ENCODE measurements around the gene DCST1. TPM values are rescaled to one million over a fixed set of nuclear protein-coding genes. Genes with fewer than 3 reads are reported as not detected.

DCST1 gene
- total and polyA plus RNA-seq, 2 of the 8 experiments (the other 6 are each of a cell fraction or from before 2014, with no cell fraction given): not detected

DNA sequence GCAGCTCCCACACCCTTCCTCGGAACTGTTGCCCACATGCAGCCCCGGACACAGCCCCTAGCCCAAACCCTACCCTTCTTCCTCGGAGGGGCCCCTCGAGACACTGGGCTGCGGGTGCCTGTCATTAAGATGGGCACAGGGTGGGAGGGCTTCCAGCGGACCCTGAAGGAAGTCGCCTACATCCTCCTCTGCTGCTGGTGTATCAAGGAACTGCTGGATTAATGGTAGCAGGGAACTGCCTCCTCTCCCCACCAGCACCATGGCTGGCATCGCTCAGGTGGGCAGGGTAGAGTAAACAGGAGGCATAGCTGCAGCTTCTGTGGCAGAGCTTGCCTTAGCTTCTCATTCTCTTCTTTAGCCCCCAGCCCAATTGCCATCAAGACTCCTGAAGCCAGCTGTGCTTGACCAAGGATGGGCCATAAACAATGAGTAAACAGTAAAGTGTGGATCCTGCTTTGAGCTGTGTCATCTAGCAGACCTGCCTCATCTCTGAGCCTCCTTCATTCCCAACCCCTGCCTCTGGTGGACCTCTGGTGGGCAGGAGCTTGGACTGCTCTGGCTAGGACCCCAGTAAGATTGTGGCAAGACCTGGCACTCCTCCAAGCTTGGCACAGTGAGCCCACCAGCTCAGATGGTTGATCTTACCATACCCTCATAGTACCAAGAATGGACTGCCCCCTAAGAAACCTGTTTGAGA lies 39.9 kb upstream of the DCST1 start, which contains the start of gene LENEP:
Gene LENEP, plus strand, starts transcription at position 15 of the 697 bp plus-strand sequence. Its CDS starts 22 bp downstream, at position 37.
- peaks cover 0 to 7% (median 4%) of the 10 kb centered on the region in 4 experiments; a peak in 3 of 7 replicates for H3K4me1 ChIP-seq (replicated peaks in 1 of 4; ENCODE audit: control insufficient read depth in 3 of 4, insufficient read depth in 4 of 4, low read length in 3 of 4)
- peaks cover 0 to 9% of the 10 kb centered on the region in 2 experiments; a peak in 1 of 4 replicates for H3K79me2 ChIP-seq (ENCODE audit: control insufficient read depth in 1 of 2, insufficient read depth in 2 of 2, low read length in 2 of 2)
- no peak within 1 kb of the TSS for H3K56ac ChIP-seq (replicated peaks; ENCODE audit: insufficient read length, low read depth, low read length)
- H4K8ac ChIP-seq (ENCODE audit: extremely low read depth, insufficient read depth, low read length): no peak within 1 kb of the TSS; the same call in 1 of the 2 replicates
- H2BK12ac ChIP-seq (ENCODE audit: low read depth, low read length): 0 out of 2 replicates have a peak within 1 kb of the TSS, but pooled peaks have one; percentile 17
- H2BK5ac ChIP-seq (ENCODE audit: low read depth, low read length): no peak within 1 kb of the TSS; the same call in 1 of the 2 replicates
- no peak for DNase-seq (ENCODE audit: low read depth in 1 of 2, low spot score in 2 of 2)
- no peak within 1 kb of the TSS for H3K4me3 ChIP-seq (ENCODE audit: extremely low read depth in 1 of 4, insufficient read depth in 2 of 4, low read depth in 3 of 4, low read length in 4 of 4)
- H2BK20ac ChIP-seq (ENCODE audit: low read length): no peak within 1 kb of the TSS
- H2BK120ac ChIP-seq (replicated peaks; ENCODE audit: low read depth, low read length): no peak within 1 kb of the TSS
- CTCF ChIA-PET (ENCODE audit: partially characterized antibody): interaction anchor here (0.8 to 14.0 kb wide), 17 partner anchors 10 to 179 kb away, joined by 3 to 334 read pairs (median 7); partner anchors contain the start of genes ADAM15, CKS1B, EFNA4 and FLAD1
- 0 out of 2 replicates have a peak, but pooled peaks cover 4% of the 10 kb centered on the region for H3K79me1 ChIP-seq (ENCODE audit: low read depth, low read length)
- H3K18ac ChIP-seq (ENCODE audit: extremely low read depth, low read length): no peak within 1 kb of the TSS
- H2AK5ac ChIP-seq (ENCODE audit: low read depth, low read length): no peak within 1 kb of the TSS; the same call in 1 of the 2 replicates
- H3K27ac ChIP-seq (ENCODE audit: low read depth, low read length): peak within 1 kb of the TSS; percentile 58; the same call in 1 of the 2 replicates
- no peak within 1 kb of the TSS for H4K5ac ChIP-seq (ENCODE audit: insufficient read length, low read depth, low read length)
- H2BK15ac ChIP-seq (ENCODE audit: low read length): no peak within 1 kb of the TSS
- H3K9ac ChIP-seq (replicated peaks in 1 of 4; ENCODE audit: extremely low read depth in 1 of 4, low read depth in 3 of 4, low read length in 3 of 4): peak within 1 kb of the TSS in 2 of 4 experiments; percentile 12 to 50; a peak in 2 of 7 replicates
- peaks cover 5 to 25% (median 19%) of the 10 kb centered on the region in 4 experiments for H3K36me3 ChIP-seq (ENCODE audit: control insufficient read depth in 2 of 4, insufficient read depth in 4 of 4, low read length in 3 of 4)
- H3K14ac ChIP-seq (ENCODE audit: insufficient read length): no peak within 1 kb of the TSS
- peaks cover 3 to 10% of the 10 kb centered on the region in 2 experiments for H4K20me1 ChIP-seq (replicated peaks in 1 of 2; ENCODE audit: control insufficient read depth in 1 of 2, insufficient read depth in 2 of 2, low read length in 2 of 2)
- no peak within 1 kb of the TSS for H2AFZ ChIP-seq (ENCODE audit: low read length)
- no peak within 1 kb of the TSS for H3K4me2 ChIP-seq (ENCODE audit: insufficient read depth in 1 of 2, low read depth in 2 of 2, low read length in 2 of 2)
- WGBS, 2 experiments (ENCODE audit: extremely low coverage in 1 of 2, insufficient coverage in 1 of 2, insufficient read length in 1 of 2, insufficient replicate concordance in 2 of 2, low coverage in 1 of 2, low lambda C conversion rate in 2 of 2, missing lambda C conversion rate in 1 of 2): 87% methylated on average over 8 of the region's 8 CpGs; no CpG with 5 or more reads in 1 of the 2 experiments
- H3K4ac ChIP-seq (replicated peaks; ENCODE audit: insufficient read length, low read depth, low read length): no peak within 1 kb of the TSS
- H3K27me3 ChIP-seq (replicated peaks in 1 of 4; ENCODE audit: control insufficient read depth in 3 of 4, extremely low read depth in 1 of 4, insufficient read depth in 3 of 4, low read length in 3 of 4): no peaks in the 10 kb centered on the region
- no peak within 1 kb of the TSS for H4K91ac ChIP-seq (replicated peaks; ENCODE audit: insufficient read length, low read length)
- TF ChIP-seq CHD2 (IDR thresholded peaks at IDR 0.05; ENCODE audit: low read length) (no peak), POLR2A (IDR thresholded peaks at IDR 0.05; ENCODE audit: control extremely low read depth in 1 of 2, low read depth in 2 of 2, low read length in 2 of 2) (peak in 1 of 2 experiments; percentile 23; a peak in 1 of 3 replicates), POLR2AphosphoS5 (IDR thresholded peaks at IDR 0.05; ENCODE audit: low read depth, low read length) (peak; percentile 59; the same call in 1 of the 2 replicates)
- FAIRE-seq: no peak
- H3K9me3 ChIP-seq (ENCODE audit: insufficient read depth in 2 of 2, low read depth in 1 of 2, low read length in 1 of 2): no peaks in the 10 kb centered on the region
- H3K23me2 ChIP-seq (ENCODE audit: low read depth, low read length): no peaks in the 10 kb centered on the region; the same call in 1 of the 2 replicates
- POLR2A ChIA-PET (ENCODE audit: partially characterized antibody): interaction anchor here (0.8 to 42.8 kb wide), 15 partner anchors 10 to 68 kb away, joined by 3 to 702 read pairs (median 6); partner anchors contain the start of genes ADAM15, CKS1B, EFNA4 and FLAD1
- no peak within 1 kb of the TSS for H3K23ac ChIP-seq (ENCODE audit: insufficient read length)
